HL-60 (cell line): Measurements from ENCODE around the gene NLGN1.

Experiments used
- CTCF ChIP-seq: IDR thresholded peaks from one replicate; pipeline ENCODE4 v1.5.1; 2011; ENCODE audit warnings: low read length, control low read depth, inconsistent platforms; ENCODE audit not compliant: insufficient read depth
- POLR2AphosphoS5 ChIP-seq: IDR thresholded peaks from 2 replicates; pipeline ENCODE4 v1.6.1; 2012; ENCODE audit warnings: low read depth
- REST ChIP-seq: IDR thresholded peaks from 2 replicates; pipeline ENCODE4 v1.6.1; 2012; ENCODE audit warnings: low read depth; ENCODE audit not compliant: insufficient replicate concordance
- SPI1 ChIP-seq: IDR thresholded peaks from 2 replicates; pipeline ENCODE4 v1.6.1; 2012; ENCODE audit warnings: low read depth, mild to moderate bottlenecking, borderline replicate concordance

DNA sequence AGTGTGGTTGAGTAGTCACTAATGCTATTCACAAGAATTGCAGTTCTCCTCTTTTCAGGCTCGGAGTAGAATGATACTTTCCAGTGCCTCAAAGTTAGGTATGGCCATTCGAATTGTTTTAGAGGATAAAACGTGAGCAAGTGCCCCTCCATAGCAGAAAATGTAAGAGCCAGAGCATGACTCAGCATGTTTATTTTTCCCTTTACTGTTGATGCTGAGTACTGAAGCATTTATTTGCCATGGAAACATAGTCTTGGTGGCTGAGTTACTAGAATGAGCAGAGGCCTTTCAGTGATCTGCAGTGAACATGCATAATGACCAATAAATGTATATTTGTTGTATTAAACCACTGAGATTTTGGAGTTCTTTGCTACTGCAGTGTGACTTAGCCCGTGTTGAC is 540.6 kb downstream of the NLGN1 start:
- TF ChIP-seq POLR2AphosphoS5 (no peak), CTCF (no peak), REST (no peak), SPI1 (no peak)
